HEK293T (cell line): ENCODE data around the gene ITGAX.

Experiments used
- CTCF ChIA-PET: fragments of 350-600 bp; formaldehyde crosslinking; extraction: SDS; loops from one replicate; lab custom pipeline; 2021; ENCODE audit warnings: antibody characterized with exemption, inconsistent platforms; lab: Yijun Ruan, JAX
- POLR2A ChIA-PET: fragments of 350-600 bp; formaldehyde crosslinking; extraction: SDS; loops from one replicate; lab custom pipeline; 2020; ENCODE audit warnings: antibody characterized with exemption, inconsistent platforms; lab: Yijun Ruan, JAX
- DNase-seq: peaks from one replicate; pipeline ENCODE4 v3.0.0; 2012; ENCODE audit warnings: mixed read lengths; ENCODE audit errors: extremely low spot score
- ARNT ChIP-seq: fragments of 450-650 bp; IDR thresholded peaks from 2 replicates; pipeline ENCODE4 v1.6.1; 2017; ENCODE audit warnings: mild to moderate bottlenecking
- CTBP1 ChIP-seq: fragments of 450-650 bp; IDR thresholded peaks from 2 replicates; pipeline ENCODE4 v1.6.1; 2016; ENCODE audit warnings: borderline replicate concordance
- ELF4 ChIP-seq: fragments of 450-650 bp; IDR thresholded peaks from 2 replicates; pipeline ENCODE4 v1.6.1; 2017; ENCODE audit warnings: antibody characterized with exemption
- FOXA1 ChIP-seq: fragments of 450-650 bp; IDR thresholded peaks from 2 replicates; pipeline ENCODE4 v1.6.1; 2016; ENCODE audit warnings: mild to moderate bottlenecking
- FOXK2 ChIP-seq: fragments of 450-650 bp; IDR thresholded peaks from 2 replicates; pipeline ENCODE4 v1.6.1; 2016; ENCODE audit warnings: mild to moderate bottlenecking
- FOXM1 ChIP-seq: fragments of 450-650 bp; IDR thresholded peaks from 2 replicates; pipeline ENCODE4 v1.6.1; 2017; ENCODE audit warnings: mild to moderate bottlenecking, borderline replicate concordance
- HDGF ChIP-seq: fragments of 450-650 bp; IDR thresholded peaks from 2 replicates; pipeline ENCODE4 v1.6.1; 2017; ENCODE audit warnings: antibody characterized with exemption, borderline replicate concordance
- L3MBTL2 ChIP-seq: fragments of 450-650 bp; conservative IDR thresholded peaks from 2 replicates; pipeline ENCODE4 v1.6.1; 2016; ENCODE audit warnings: mild to moderate bottlenecking
- LEF1 ChIP-seq: fragments of 450-650 bp; IDR thresholded peaks from 2 replicates; pipeline ENCODE4 v1.6.1; 2017; ENCODE audit warnings: mild to moderate bottlenecking, borderline replicate concordance
- SP1 ChIP-seq: fragments of 450-650 bp; IDR thresholded peaks from 2 replicates; pipeline ENCODE4 v1.6.1; 2017
- SUZ12 ChIP-seq: fragments of 450-650 bp; IDR thresholded peaks from 2 replicates; pipeline ENCODE4 v1.6.1; 2016; ENCODE audit warnings: mild to moderate bottlenecking
- TARDBP ChIP-seq: fragments of 450-650 bp; IDR thresholded peaks from 2 replicates; pipeline ENCODE4 v1.6.1; 2016
- ZNF384 ChIP-seq: fragments of 450-650 bp; IDR thresholded peaks from 2 replicates; pipeline ENCODE4 v1.6.1; 2016
- TF ChIP-seq, protein P1 (sequence below): fragments of 450-650 bp; IDR thresholded peaks from 2 replicates; pipeline ENCODE4 v1.6.1; 2016

The ITGAX gene

DNA sequence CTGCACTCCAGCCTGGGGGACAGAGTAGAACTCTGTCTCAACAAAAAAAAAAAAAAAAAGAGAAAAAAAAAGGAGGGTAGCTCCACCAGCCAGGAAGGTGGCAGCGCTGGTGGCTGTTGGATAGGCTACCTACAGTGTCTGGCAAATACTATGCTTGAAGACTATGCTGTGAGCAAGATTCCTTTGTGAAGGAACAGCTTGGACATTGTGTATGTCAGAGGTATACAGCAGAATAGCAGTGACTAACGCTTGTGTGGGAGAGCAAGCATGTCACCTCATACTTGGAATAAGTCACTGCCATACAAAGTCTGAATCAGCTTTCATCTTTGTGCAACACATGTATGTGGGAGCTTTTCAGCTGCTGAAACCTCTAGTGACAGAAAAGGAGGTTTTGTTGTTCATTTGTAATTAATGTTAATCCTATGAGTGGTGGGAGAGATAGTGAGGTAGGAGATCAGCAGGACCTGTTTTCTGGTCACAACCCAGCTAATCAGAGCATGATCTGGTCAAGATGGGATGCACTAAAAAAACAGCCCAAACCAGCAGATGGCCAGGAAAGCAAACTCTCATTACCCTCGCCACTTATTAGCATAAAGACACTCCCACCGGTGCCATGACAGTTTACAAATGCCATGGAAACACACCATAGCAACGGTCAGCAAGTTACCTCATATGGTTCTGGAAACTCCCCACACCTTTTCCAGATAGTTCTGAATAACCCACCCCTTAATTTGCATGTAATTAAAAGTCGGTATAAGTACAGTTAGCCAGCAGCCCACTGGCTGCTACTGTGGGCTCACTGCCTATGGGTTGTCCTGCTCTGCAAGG is 31.4 kb downstream of the ITGAX start:
- TF ChIP-seq TARDBP = no peak
- no peak for DNase-seq
- POLR2A ChIA-PET = interaction anchor here (0.6 to 1.2 kb wide), 2 partner anchors 66 to 159 kb away, joined by 3 read pairs; no protein-coding TSS in a partner anchor
- CTCF ChIA-PET = interaction anchor here (1.2 kb wide), 1 partner anchor 56 kb away, joined by 3 read pairs; the partner anchor contains the start of gene ZNF843

DNA sequence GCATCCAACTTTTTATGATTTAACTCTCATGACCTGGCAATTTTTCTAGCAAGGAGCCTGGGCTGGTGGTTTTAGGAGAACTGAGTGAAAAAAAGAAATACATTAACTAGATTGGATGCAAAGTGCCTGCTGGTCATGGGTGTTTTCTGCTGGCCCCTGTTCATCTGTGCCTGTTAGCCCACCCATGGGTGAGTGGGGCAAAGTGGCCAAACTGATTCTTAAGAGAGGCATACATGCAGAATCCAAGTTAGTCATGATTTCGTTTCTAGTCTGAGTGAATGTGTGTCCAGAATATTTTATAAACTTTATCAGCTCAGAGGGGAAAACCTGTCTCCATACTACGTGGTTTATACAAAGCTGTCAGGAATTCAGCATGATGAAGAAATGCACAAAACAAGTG is 33.6 kb downstream of the ITGAX start:
- DNase-seq = no peak
- ChIA-PET POLR2A (no interaction called here), CTCF (interaction anchor here (1.0 kb wide), 1 partner anchor 220 kb away, joined by 4 read pairs; no protein-coding TSS in a partner anchor)
- TF ChIP-seq TARDBP = no peak
- TF ChIP-seq ARNT = no peak
- TF ChIP-seq FOXK2 = no peak
- no peak for TF ChIP-seq SUZ12
- no peak for TF ChIP-seq L3MBTL2
- TF ChIP-seq SP1 = no peak
- no peak for TF ChIP-seq ELF4

DNA sequence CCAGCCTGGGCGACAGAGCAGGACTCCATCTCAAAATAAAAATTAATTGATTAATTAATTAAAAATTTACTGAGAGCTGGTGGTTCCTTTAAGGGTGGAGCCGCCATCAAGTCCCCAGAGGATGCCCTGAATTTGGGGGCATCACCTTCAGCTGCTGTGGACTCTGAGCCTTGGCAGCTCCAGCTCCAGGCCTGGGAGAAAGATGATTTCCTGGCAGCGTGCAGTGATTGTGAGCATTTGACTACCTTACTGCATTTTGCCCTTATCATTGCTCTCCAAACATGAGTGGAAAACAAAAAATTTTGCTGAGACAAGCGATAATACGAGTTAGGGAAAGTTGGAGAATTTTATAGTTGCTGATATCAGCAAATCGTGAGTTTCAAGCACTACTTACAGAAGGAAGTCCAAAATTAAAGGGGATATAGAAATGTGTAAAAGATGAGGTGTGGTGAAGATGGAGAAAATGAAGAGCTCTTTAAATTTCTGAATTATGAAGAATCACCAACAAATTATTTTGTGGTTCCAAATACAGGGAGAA is 35.6 kb downstream of the ITGAX start:
- ChIA-PET CTCF (no interaction called here), POLR2A (no interaction called here)
- DNase-seq = no peak
- TF ChIP-seq FOXK2 (no peak), L3MBTL2 (no peak), ZNF384 (no peak), HDGF (no peak), TARDBP (no peak), CTBP1 (no peak), FOXM1 (no peak), FOXA1 (no peak)

DNA sequence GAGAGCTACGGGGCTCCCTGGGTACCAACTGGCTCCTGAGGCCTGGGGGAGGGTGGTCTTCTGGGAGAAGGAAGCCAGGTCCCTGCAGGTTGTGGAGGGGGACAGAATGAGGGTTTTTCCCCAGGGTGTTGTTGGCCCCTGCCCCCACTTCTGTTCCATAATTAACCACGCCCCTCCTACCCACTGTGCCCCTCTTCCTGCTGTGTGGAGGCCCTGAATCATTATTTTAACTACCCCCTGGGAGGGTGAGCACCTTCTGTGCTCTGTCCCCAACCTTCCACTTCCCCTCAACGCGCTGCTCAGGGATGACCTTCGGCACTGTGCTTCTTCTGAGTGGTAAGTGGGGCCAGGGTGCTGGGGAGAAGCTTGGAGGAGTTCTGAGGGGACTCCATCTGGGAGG is 38.1 kb downstream of the ITGAX start, which contains the start of gene ITGAD:
Gene ITGAD, plus strand, starts transcription at position 280 of the 400 bp plus-strand sequence. Its CDS starts 26 bp downstream, at position 306.
- DNase-seq = no peak
- POLR2A ChIA-PET = interaction anchor here (1.0 kb wide), 1 partner anchor 30 kb away, joined by 3 read pairs; no protein-coding TSS in a partner anchor
- no peak for TF ChIP-seq ARNT
- TF ChIP-seq SUZ12 = no peak
- no peak for TF ChIP-seq LEF1
- TF ChIP-seq FOXK2 = no peak
- TF ChIP-seq TARDBP = no peak
- no peak for TF ChIP-seq CTBP1
- CTCF ChIA-PET = interaction anchor here (1.3 kb wide), 1 partner anchor 10 kb away, joined by 3 read pairs; no protein-coding TSS in a partner anchor

DNA sequence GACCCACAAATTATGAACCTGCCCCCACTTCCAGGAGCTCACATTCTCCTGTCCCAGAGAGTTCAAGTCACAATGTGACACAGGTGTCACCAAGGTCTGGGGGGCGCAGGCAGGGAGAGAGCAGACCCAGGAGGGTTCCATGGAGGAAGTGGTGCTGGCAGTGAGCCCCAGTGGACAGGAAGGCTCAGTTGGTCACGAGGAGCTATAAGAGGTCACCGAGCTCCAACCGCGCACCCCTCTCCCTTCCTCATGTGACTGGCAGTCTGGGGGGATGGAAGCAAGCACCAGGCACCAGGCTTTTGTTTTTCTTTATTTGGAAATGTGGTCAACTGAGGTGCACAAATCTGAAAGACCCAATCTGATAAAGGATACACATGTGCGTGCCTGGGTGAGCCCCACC is 40.7 kb downstream of the ITGAX start:
- DNase-seq = no peak
- TF ChIP-seq ZNF384 = no peak
- TF ChIP-seq LEF1 = no peak
- TF ChIP-seq FOXK2 = no peak
- CTCF ChIA-PET = no interaction called here

DNA sequence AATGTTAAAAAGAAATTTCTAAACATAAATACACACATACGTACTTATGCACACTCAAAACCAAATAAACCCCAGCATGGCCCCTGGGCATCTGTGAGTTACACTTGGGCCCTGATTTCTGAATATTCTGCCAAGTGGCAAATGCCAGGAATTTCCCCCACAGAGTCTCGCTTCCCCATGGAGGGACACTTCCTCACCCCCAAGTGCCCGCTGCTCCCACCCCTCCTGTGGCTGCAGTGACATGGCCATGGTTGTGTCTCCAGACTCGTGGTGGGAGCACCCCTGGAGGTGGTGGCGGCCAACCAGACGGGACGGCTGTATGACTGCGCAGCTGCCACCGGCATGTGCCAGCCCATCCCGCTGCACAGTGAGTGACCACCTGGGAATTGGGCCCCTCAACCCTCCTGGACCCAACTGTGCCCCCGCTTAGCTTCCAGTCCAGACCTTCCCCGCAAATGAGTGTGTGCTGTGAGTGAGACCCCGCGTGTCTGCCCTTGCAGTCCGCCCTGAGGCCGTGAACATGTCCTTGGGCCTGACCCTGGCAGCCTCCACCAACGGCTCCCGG is 42.2 kb downstream of the ITGAX start:
- ChIA-PET CTCF (no interaction called here), POLR2A (no interaction called here)
- DNase-seq = no peak
- no peak for TF ChIP-seq FOXK2
- no peak for TF ChIP-seq ELF4
- TF ChIP-seq CTBP1 = no peak
- no peak for TF ChIP-seq L3MBTL2
- TF ChIP-seq TARDBP = no peak

More for the DNA sequence above, 40.7 kb downstream of the ITGAX start:
- POLR2A ChIA-PET = interaction anchor here (1.2 kb wide), 1 partner anchor 47 kb away, joined by 3 read pairs; the partner anchor contains the start of gene ZNF843

DNA sequence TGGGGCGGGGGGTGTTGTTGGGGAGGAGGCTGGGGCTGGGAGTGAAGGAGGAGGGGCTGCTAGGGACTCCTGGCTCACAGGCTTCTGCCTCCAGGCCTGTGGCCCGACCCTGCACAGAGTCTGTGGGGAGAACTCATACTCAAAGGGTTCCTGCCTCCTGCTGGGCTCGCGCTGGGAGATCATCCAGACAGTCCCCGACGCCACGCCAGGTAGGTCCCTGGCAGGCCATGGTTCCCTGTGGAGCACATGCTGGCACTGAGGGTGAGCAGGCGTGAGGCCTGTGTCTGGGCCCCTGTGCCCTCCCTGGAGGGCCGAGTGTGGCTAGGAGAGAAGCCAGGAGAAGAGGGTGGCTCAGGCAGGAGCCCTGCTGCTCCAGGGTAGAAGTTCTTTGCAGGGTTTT is 42.7 kb downstream of the ITGAX start:
- DNase-seq = no peak
- CTCF ChIA-PET = no interaction called here
- no peak for TF ChIP-seq ARNT
- no peak for TF ChIP-seq LEF1
- no peak for TF ChIP-seq L3MBTL2
- no peak for TF ChIP-seq FOXK2
- TF ChIP-seq ZNF384 = no peak
- TF ChIP-seq FOXA1 = no peak
- no peak for TF ChIP-seq TARDBP
- TF ChIP-seq HDGF = no peak
- TF ChIP-seq SP1 = no peak
- no peak for TF ChIP-seq CTBP1
- TF ChIP-seq, protein P1, sequence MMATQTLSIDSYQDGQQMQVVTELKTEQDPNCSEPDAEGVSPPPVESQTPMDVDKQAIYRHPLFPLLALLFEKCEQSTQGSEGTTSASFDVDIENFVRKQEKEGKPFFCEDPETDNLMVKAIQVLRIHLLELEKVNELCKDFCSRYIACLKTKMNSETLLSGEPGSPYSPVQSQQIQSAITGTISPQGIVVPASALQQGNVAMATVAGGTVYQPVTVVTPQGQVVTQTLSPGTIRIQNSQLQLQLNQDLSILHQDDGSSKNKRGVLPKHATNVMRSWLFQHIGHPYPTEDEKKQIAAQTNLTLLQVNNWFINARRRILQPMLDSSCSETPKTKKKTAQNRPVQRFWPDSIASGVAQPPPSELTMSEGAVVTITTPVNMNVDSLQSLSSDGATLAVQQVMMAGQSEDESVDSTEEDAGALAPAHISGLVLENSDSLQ = no peak
- no peak for TF ChIP-seq ELF4
- POLR2A ChIA-PET = no interaction called here

DNA sequence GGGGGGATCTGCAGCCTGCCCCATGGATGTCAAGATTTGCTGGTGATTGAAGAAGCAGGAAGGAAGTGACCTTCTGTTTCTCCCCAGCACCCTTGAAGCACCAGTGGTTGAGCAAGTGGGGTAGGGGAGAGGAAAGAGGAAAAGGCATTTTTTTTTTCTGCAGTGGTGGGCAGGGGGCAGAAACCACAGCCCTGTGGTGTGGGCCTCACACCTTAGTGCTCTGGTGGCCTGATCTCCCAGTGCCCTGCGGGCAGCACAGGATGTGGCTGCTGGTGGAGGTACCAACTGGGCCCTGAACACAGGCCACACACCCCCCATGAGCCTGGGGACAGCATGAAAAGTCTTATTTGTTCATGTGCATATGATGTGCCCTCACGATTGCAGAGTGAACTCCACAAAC is 45.2 kb downstream of the ITGAX start:
- CTCF ChIA-PET = no interaction called here
- TF ChIP-seq ARNT = no peak
- TF ChIP-seq ELF4 = no peak
- TF ChIP-seq CTBP1 = no peak
- TF ChIP-seq, protein P1 = no peak
- no peak for TF ChIP-seq HDGF
- TF ChIP-seq FOXM1 = no peak
- no peak for TF ChIP-seq L3MBTL2
- POLR2A ChIA-PET = no interaction called here
- DNase-seq = no peak
